GM19438 (cell line): ENCODE results near the gene SCGB1A1.

Experiments used
- ATAC-seq: cut with Tn5 transposase; IDR thresholded peaks from one replicate; pipeline ENCODE4 v1.9.1; 2021; ENCODE audit warnings: low read depth; ENCODE audit not compliant: unreplicated experiment

Gene SCGB1A1

GRCh38 chr11:62472063-62472884 is 53.4 kb downstream of the SCGB1A1 start:
- no peak for ATAC-seq
